NCI-H2171 (cell line): ENCODE data around the gene RPLP1.

Experiments
- DNase-seq: peaks from one replicate; lab custom pipeline; 2025; lab: John Stamatoyannopoulos, UW

Gene RPLP1

DNA sequence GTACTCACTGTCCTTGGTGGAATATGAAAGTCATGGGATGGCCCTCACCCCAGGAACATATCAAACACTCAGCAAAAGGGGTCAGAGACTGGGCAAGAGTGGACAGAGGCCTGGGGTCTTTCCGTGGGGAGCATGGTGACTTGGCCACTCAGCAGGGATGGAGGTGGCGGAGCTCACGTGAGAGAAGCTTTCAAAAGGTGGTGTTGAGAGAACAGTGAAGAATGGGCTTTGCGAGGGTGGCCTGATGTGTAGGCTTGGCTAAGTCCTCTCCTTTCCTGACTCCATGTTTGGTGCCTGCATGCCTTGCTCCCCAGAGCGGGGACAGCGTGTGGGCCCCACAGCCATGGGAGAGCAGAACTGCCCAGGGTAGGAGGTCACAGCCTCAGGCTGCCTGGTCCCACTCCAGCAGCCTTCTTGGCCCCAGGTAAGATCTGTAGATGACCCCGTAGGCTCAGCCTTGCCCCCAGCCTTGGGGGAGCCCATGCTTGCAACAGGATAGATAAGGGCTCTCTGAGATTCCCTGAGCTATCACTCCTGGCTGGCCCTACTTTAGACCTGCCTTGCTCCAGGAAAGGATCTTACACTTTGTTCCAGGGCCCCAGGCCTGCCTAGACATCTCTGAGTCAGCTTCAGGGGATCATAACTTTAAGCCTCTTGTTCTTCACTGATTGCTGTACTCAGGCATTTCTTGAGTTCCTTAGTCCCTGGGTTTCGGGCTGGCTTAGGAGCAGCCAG, 17.0 kb downstream of the RPLP1 start:
- no peak for DNase-seq

DNA sequence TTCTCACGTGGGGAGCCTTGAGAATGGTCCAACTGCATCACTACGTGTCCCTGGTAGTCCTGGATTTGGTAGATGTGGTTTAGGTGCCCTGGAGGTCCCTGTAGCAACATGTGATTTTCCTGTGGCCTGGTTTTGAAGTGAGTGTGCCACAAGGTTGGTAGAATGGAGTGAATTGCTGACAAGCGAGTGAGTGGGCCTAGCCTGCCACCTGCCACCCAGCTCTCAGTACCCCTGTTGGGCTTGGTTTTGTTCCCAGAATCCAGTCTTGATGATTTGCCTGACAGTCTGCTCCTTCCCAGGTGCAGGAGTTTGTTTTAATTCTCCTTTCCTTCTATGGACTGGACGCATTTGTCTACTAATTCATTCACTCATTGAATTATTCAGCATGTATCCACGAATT, 19.4 kb downstream of the RPLP1 start:
- DNase-seq = no peak

GRCh38 chr15:69472562-69472961, 19.9 kb downstream of the RPLP1 start:
- no peak for DNase-seq

- no peak for DNase-seq
Measured at GRCh38 chr15:69474291-69474690, 21.7 kb downstream of the RPLP1 start.

DNA sequence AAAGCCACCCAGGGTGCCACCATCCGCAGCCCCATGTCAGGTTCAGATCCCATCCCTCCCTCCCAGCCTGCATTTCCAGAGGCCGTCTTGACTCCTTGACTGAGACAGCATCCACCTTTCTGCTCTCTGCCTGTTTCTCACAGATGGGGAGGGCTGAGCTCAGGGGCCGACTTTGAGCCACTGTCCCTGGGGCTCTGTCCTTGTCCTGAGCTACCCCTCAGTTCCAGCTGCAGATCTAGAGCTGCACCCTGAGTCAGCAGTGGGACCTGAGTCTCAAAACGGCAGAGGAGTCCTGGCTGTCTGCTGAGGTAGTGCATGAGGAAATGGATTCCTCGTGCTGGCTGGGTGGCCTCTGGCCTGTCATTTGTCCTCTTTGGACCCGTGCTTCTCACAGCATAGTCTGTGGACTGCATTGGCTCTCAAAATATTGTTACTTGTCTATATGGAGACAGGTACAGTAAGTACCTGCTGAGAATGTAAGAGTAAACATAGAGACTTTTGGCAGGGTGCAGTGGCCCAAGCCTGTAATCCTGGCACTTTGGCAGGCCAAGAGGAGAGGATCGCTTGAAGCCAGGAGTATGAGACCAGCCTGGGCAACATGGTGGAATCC, 22.3 kb downstream of the RPLP1 start:
- DNase-seq = no peak

- DNase-seq = peak; percentile 51
Measured at GRCh38 chr15:69475769-69476358, 23.2 kb downstream of the RPLP1 start.

DNA sequence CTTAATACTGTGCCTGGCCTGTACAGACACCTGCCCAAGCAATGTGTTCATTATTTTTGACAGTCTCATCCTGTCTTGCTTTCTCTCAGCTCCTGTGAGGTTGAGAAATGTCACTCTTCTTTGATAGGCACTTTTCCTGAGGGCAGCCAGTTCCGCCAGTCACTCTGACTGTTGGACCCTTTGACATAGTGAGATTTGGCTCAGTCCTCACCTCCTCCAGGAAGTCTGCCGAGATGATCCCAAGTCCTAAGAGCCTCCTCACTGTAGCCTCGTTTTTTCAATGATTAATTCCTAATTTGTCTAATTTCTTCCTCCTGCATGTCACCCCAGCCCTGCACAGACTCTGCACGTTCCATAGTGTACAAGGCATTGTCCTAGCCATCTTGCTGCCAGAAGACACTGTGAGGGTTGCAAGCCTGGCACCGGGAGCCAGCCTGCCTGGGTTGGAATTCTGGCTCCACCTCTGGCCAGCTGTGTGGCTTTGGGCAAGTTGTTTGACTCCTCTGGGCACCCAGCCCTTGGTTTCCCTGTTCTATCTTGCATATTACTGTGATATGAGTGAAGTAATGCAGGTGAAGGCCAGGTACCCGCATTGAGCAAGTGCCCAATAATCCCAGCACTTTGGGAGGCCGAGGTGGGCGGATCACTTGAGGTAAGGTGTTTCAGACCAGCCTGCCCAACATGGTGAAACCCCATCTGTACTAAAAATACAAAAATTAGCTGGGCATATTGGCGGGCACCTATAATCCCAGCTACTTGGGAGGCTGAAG, 24.3 kb downstream of the RPLP1 start:
- DNase-seq = no peak

DNA sequence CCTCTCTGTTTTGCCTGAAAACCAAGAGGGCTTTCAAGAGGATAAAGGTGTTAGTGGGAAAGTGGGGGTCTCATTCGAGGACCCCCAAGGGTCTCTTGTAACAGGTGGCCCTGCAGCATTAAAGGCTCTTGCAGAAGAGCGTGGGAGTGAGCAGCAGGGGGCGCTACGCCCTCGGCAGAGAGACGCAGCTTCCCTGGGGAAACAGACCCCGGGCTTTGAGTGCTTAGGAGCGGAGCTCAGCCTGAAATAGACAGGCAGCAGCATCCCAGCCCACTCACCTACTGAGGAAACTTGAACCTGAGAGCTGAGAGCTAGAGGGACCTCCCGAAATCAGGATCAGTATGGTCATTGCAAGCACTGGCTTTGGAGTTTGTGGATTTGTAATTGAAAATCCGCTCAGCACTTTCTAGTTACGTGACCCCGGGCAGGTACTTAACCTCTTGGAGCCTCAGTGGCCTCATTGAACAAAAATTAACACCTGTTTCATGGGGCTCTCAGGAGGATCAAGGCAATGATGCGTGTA, 25.7 kb downstream of the RPLP1 start:
- DNase-seq = peak; percentile 90

DNA sequence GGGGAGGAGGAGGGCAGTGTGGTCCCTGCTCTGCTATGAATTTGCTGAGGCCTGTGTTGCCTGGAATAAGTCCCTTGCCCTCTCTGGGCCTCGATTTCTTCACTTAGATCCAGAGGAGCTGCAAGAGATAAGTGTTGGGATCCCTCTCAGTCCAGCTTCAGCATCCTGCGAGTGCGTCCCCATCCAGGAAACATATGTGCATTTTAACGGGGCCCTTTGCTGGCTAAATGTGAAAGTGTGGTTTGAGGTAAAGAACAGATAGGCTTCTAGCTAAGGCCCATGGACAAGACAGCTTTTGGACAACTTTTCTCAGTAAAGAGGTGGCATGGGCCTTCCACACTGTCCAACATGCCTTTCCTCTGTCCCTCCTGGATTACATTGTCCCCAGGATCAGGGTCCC, 26.5 kb downstream of the RPLP1 start:
- no peak for DNase-seq

GRCh38 chr15:69479971-69480370, 27.4 kb downstream of the RPLP1 start:
- no peak for DNase-seq

GRCh38 chr15:69480932-69481331, 28.3 kb downstream of the RPLP1 start:
- no peak for DNase-seq

DNA sequence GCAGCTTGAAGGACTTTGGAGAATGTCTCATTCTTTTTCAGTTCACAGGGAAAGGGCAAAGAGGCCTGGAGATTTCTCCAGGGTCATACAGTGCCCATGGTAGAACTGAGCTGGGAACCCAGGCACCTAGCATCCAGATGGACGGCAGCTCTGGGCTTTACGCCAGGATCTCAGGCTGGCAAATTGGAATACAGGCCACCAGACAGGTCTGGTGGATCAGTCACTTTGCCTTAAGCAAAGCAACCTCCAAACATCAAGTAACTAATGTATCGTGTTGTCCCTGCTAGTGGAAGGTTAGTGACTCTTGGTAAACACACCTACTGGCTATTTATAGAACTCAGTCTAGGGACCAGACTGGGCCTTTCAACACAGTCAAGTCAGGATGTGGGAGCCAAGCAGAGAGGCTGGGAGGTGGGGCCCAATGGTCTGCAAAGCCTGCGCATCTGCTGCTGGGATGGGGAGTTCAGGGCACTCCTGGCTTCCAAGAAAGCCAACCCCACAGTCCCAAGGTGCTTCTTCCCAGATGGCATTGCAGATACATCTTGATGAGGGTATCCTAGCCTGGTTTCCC, 30.2 kb downstream of the RPLP1 start:
- DNase-seq = no peak

- no peak for DNase-seq
Measured at GRCh38 chr15:69484837-69485236, 32.2 kb downstream of the RPLP1 start.

DNA sequence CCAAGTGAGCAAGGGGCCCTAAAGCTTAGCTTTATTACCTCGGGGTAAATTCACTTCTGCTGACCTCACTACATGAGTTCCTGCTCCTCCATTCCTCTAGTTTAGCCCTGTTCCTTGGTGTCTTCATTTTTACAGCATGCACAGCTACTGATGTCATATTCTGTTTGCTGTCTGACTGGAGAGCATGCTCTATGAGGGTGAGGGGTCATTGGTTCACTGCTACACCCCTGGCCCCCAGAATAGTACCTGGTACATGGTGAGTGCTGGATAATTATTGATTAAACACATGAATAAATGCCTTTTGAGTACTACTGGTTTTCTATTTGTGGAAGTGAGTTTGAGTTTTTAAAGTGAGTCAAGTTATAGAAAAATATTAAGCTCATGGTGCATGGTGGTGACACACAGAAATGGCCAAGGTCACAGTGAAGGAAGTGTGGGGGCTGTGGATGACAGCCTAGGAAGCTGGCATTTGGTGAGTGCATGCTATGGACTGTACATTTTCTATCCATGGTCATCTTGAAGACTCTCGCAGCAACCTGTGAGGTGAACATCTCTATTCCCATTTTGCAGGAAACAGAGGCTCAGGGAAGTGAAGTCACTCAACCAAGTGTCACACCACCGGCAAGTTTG, 34.0 kb downstream of the RPLP1 start:
- no peak for DNase-seq

GRCh38 chr15:69489073-69489571, 36.5 kb downstream of the RPLP1 start:
- no peak for DNase-seq

- DNase-seq = no peak
Measured at GRCh38 chr15:69490356-69491037, 37.9 kb downstream of the RPLP1 start.

GRCh38 chr15:69491038-69491505, 38.5 kb downstream of the RPLP1 start:
- no peak for DNase-seq

DNA sequence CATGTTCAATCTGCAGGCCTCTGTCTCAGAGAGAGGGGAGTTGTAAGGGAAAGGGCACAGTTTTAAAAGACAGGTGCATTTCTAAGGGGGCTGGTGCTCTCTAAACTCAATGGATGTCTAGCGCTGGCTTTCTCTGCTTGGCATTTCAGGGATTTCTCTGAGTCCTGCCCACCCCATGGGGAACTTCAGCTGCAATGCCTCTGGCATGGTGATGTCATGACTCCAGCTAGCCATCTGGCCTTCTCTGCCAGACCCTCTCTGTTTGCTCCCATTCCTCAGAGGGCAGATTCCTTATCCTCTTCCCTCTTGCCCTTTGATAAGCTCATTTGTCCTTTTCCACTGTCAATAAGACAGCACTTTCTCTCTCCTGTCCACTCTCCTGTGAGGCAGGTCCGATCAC, 40.8 kb downstream of the RPLP1 start:
- no peak for DNase-seq

- no peak for DNase-seq
Measured at GRCh38 chr15:69496001-69496400, 43.4 kb downstream of the RPLP1 start.

DNA sequence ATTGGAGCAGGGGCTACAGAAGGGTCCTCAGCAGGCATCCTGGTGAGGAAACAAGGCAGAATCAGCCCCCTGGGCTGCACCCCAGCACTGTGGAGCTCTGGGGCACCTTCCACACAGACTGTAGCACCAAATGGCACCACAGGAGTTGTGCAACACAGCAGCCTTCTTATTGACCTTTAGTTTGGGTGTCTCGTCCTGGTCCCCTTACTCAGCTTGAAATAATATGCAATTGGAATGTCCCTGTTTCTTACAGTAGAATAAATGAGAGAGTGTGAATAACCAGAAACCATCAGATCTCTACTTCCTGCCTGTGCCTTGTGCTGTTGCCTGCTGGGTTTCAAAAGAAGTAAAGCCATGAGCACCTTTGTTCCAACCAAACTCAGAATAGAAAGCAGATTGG, 44.5 kb downstream of the RPLP1 start:
- no peak for DNase-seq

GRCh38 chr15:69497667-69498066, 45.0 kb downstream of the RPLP1 start:
- no peak for DNase-seq
